GM12865 (cell line): ENCODE data around the gene TMEM184B.
A peak's percentile ranks its signal among the peaks of the same experiment; 100 is the strongest.

Source experiments
- DNase-seq: peaks from one replicate; pipeline ENCODE4 v3.0.0; 2010; ENCODE audit warnings: low read depth
- H3K4me3 ChIP-seq: 2 replicates; pipeline ENCODE4 v1.5.1; 2011; ENCODE audit warnings: mild to moderate bottlenecking, low read depth, low read length, control low read depth
- TF ChIP-seq, protein P1 (sequence below): IDR thresholded peaks from 2 replicates; pipeline ENCODE4 v1.5.1; 2011; ENCODE audit warnings: low read length, control low read depth, low read depth, inconsistent platforms; ENCODE audit not compliant: insufficient read depth; ENCODE audit errors: missing control alignments

TMEM184B gene

DNA sequence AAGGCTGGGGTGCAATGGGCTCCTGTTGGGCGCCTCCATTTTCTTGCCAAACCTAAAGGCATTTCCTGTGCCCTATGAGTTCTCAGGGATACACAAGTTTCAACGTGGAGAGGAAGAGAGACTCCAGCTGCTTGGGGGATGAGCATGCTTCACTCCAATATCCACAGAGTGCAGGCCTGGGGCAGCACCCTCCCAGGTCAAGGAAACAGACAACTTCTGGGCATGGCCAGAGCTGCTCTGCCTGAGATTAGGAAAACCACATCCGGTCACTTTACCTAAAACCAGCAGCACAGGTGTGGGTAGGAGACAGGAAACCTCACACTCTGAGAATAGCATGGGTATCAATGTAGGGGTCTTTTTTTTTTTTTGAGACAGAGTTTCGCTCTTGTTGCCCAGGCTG is 28.7 kb downstream of the TMEM184B start:
- no peak overlapping the region for H3K4me3 ChIP-seq
- TF ChIP-seq, protein P1, sequence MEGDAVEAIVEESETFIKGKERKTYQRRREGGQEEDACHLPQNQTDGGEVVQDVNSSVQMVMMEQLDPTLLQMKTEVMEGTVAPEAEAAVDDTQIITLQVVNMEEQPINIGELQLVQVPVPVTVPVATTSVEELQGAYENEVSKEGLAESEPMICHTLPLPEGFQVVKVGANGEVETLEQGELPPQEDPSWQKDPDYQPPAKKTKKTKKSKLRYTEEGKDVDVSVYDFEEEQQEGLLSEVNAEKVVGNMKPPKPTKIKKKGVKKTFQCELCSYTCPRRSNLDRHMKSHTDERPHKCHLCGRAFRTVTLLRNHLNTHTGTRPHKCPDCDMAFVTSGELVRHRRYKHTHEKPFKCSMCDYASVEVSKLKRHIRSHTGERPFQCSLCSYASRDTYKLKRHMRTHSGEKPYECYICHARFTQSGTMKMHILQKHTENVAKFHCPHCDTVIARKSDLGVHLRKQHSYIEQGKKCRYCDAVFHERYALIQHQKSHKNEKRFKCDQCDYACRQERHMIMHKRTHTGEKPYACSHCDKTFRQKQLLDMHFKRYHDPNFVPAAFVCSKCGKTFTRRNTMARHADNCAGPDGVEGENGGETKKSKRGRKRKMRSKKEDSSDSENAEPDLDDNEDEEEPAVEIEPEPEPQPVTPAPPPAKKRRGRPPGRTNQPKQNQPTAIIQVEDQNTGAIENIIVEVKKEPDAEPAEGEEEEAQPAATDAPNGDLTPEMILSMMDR = no peak
- DNase-seq = peak; percentile 65

DNA sequence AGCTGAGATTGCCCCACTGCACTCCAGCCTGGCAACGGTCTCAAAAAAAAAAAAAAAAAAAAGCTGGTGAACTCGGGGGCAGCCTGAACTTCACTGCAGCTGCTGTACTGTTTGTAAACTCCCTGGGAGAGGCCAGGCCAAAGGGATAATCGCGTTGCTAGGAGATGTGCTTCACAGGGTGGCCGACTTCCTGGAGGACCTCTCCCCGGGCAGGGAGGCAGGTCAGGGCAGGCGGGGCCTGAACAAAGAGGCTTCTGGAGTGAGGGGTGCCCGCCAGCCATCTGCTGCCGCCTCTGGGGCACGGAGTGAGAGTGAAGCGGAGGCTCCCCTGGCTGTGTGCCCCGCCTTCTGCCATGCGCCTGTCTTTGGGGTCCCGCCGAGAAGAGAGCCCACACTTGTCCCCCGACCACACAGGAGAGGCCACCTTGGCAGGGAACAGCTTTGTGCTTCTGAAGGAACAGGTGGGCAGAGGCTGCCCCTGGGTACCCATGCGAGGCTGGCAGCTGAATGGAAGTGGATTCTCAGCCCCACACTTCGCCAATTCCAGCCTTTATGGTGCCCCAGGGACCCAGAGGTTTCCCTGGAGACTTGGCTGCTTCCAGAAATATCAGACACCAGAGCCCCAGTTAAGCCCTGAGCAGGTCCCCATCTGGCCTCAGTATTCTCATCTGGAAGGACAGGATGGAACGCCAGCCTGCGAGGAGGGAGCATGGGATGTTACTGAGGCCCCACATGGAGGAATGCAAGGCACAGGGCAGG is 29.6 kb downstream of the TMEM184B start:
- TF ChIP-seq, protein P1 = no peak
- DNase-seq = no peak
- no peak overlapping the region for H3K4me3 ChIP-seq

DNA sequence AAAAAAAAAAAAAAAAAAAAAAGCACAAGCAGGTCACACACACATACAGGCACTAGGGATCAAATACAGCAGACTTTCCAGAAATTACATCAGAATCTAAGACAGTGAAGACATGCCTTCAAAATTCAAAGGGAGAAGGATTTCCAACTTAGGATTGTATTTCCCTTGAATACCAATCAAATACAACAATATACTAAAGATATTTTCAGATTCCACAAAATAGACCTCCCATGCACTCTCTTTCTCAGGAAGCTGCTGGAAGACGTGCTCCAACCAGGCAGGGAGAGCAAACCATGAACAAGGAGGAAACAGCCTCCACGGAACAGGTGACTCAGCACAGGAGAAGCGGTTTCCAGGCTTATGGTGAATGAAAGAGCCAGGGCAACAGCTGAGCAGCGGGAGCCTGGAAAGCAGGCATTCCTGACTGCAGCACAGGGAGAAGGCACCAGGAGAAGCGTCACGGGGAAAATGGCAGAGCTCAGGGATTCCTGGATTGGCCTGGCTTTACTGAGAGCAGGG is 32.0 kb downstream of the TMEM184B start:
- TF ChIP-seq, protein P1 = no peak
- no peak overlapping the region for H3K4me3 ChIP-seq
- DNase-seq = no peak

DNA sequence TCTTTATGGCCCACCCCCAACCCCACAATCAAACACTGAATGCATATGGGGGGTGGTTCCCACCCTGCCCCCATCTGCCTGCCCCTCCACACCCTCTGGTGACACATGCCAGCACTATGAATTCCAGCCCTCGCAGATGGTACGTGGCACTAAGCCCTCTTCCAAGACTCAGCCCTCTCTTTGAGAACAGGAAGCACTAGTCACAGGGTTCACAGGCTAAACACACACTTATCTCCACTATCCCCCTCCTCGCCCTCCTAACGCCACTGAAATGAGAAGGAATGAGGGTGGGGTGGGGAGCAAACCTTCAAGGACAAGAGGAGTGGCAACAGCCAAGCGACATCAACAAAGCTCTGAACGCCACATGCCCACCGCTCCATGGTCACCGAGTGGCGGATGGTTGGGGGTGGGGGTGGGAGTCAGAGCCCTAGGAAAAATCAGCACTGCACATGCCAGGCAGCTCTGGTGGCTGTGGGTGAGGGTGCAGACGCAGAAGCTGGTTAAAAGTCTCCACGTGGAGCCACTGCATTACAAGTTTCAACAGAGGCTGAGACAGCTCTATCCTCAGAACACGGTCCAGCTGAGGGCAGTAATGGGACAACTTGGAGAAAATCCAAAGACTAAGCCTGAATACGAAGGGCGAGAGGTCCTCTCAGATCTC is 33.6 kb downstream of the TMEM184B start:
- no peak for DNase-seq
- no peak overlapping the region for H3K4me3 ChIP-seq
- TF ChIP-seq, protein P1 = no peak

DNA sequence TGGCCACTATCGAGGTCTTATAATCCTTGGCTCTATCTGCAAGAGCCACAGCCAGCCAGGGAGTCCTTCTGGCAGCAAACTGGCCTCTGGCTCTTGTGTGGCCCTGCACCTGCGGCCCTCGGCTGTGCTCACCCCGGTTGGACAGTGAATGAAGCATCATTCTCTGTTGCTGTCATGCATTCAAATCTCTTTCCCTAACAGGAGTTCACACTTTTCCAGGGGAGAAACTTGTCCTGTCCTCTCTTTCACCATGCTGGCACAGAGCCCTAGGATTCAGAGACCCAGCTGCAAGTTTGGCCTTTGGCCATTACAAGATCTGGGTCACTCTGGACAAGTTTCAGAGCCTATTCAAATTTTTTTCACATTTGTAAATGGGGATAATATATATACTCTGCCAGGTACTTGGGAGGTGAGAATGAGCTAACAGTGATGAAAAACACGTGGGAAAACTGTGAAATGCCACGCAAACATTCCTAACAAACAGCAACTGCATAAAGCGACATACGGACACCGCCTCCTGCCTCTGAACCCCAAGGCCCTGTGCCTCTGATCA is 34.2 kb downstream of the TMEM184B start:
- TF ChIP-seq, protein P1 = no peak
- DNase-seq = no peak
- H3K4me3 ChIP-seq = no peak overlapping the region

DNA sequence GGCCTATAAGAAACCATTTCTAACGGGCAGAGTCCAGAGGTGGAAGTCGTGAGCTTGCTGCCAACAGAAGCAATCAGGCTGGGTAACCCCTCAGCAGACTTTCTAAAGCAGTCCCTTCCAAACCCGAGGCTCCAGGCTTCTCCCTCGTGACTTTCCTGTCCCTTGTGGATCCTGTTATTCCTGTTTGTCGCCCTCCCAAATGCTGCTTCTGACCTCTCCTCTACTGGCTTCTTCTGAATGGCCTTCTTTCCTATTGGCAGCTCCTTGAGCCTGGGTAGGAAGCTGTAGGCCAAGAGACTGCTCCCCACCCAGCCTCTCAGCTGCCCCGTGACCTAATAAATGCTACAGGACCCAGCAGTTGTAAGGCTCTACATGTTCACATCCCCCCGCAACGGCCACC is 36.0 kb downstream of the TMEM184B start:
- TF ChIP-seq, protein P1 = no peak
- DNase-seq = no peak
- no peak overlapping the region for H3K4me3 ChIP-seq
